Endothelial cell of umbilical vein (primary cell): ENCODE measurements around the gene KRTAP24-1.

ENCODE experiments used
- CTCF ChIP-seq, 2 donors: IDR thresholded peaks; 1 replicate in 1 of 2; 2 replicates in 1 of 2; pipeline ENCODE4 v1.5.1; 2011; ENCODE audit warnings: low read length in 2 of 2, mild to moderate bottlenecking in 2 of 2, moderate library complexity in 2 of 2, control low read depth in 1 of 2, inconsistent platforms in 1 of 2, low read depth in 1 of 2; ENCODE audit not compliant: insufficient read depth in 1 of 2; ENCODE audit errors: extremely low read depth in 1 of 2
- EZH2 ChIP-seq: IDR thresholded peaks from 2 replicates; pipeline ENCODE4 v1.6.1; 2012; ENCODE audit warnings: borderline replicate concordance, low read depth, mild to moderate bottlenecking, moderate library complexity, low read length, inconsistent platforms; ENCODE audit not compliant: severe bottlenecking
- GATA2 ChIP-seq: IDR thresholded peaks from 2 replicates; pipeline ENCODE4 v1.7.0; 2011; ENCODE audit warnings: low read depth, mild to moderate bottlenecking, moderate library complexity, mixed read lengths, low read length; ENCODE audit not compliant: insufficient read length, insufficient read depth
- JUN ChIP-seq: IDR thresholded peaks from 2 replicates; pipeline ENCODE4 v1.6.1; 2011; ENCODE audit warnings: borderline replicate concordance, low read depth; ENCODE audit not compliant: insufficient read length, insufficient read depth
- MAX ChIP-seq: IDR thresholded peaks from 2 replicates; pipeline ENCODE4 v1.6.1; 2011; ENCODE audit not compliant: insufficient read depth, insufficient read length
- MYC ChIP-seq: IDR thresholded peaks from one replicate; pipeline ENCODE4 v1.6.1; 2011; ENCODE audit warnings: mild to moderate bottlenecking, low read depth, low read length
- POLR2A ChIP-seq: IDR thresholded peaks from 2 replicates; pipeline ENCODE4 v1.6.1; 2012; ENCODE audit warnings: low read depth, mild to moderate bottlenecking, control low read depth, low read length
- POLR2AphosphoS5 ChIP-seq: IDR thresholded peaks from 2 replicates; pipeline ENCODE4 v1.6.1; 2012; ENCODE audit warnings: low read depth, mild to moderate bottlenecking, control low read depth, low read length, moderate library complexity; ENCODE audit not compliant: insufficient read depth

GRCh38 chr21:30255679-30256078 lies 27.1 kb downstream of the KRTAP24-1 start:
- TF ChIP-seq CTCF (IDR thresholded peaks at IDR 0.05; ENCODE audit: extremely low read depth in 1 of 2, insufficient read depth in 1 of 2, low read depth in 1 of 2, low read length in 2 of 2) (no peak), POLR2A (no peak), MYC (no peak), POLR2AphosphoS5 (no peak), EZH2 (no peak), MAX (no peak), GATA2 (no peak), JUN (no peak)
